Suprapubic skin (tissue), 4 donors: ENCODE data around the gene ZACN. TPM values are rescaled to one million over a fixed set of nuclear protein-coding genes. Genes with fewer than 3 reads are reported as not detected.

ENCODE experiments used
- DNase-seq, 2 donors: peaks; one replicate each; pipeline ENCODE4 v3.0.0-alpha.2; 2019; ENCODE audit warnings: low spot score in 2 of 2
- H3K27ac ChIP-seq: fragments of 200-600 bp; sonication (generic); one replicate; pipeline ENCODE4 v1.5.1; 2019
- H3K27me3 ChIP-seq: fragments of 200-600 bp; sonication (generic); one replicate; pipeline ENCODE4 v1.5.1; 2019
- H3K36me3 ChIP-seq: fragments of 200-600 bp; sonication (generic); one replicate; pipeline ENCODE4 v1.5.1; 2019
- H3K4me1 ChIP-seq: fragments of 200-600 bp; sonication (generic); one replicate; pipeline ENCODE4 v1.5.1; 2019
- H3K4me3 ChIP-seq: fragments of 200-600 bp; sonication (generic); one replicate; pipeline ENCODE4 v1.5.1; 2019; ENCODE audit warnings: mild to moderate bottlenecking
- H3K9me3 ChIP-seq: fragments of 200-600 bp; sonication (generic); one replicate; pipeline ENCODE4 v1.5.1; 2019
- EP300 ChIP-seq: sonication (generic); formaldehyde crosslinking; IDR thresholded peaks from one replicate; pipeline ENCODE4 v1.6.1; 2017; ENCODE audit warnings: antibody characterized with exemption
- POLR2A ChIP-seq, 2 donors: fragments of 450-650 bp; IDR thresholded peaks; one replicate each; pipeline ENCODE4 v1.6.1; 2017; ENCODE audit warnings: antibody characterized with exemption in 2 of 2, mild to moderate bottlenecking in 2 of 2, moderate library complexity in 2 of 2
- POLR2AphosphoS5 ChIP-seq, 3 donors: sonication (generic); formaldehyde crosslinking; IDR thresholded peaks; one replicate each; pipeline ENCODE4 v1.6.1; 2017; ENCODE audit warnings: antibody characterized with exemption in 3 of 3
- WGBS: methylation state at CpG from one replicate; pipeline ENCODE4 v1.1.5; 2018; 5-methylcytosine and 5-hydroxymethylcytosine counted together
- total RNA-seq, 4 donors: library from RNA; depleted of rRNA; stranded (reverse); fragments of >200 nt; gene quantifications; one replicate each; pipeline ENCODE4 v1.1.0, GENCODE V29; 2016
- TF ChIP-seq, protein P1 (sequence below), 2 donors: fragments of 200-600 bp in 1 of 2; fragments of 450-650 bp in 1 of 2; sonication (generic) in 1 of 2; IDR thresholded peaks; one replicate each; pipeline ENCODE4 v1.5.1; 2016 to 2019; ENCODE audit warnings: antibody characterized with exemption in 2 of 2, mild to moderate bottlenecking in 1 of 2, moderate library complexity in 1 of 2

ZACN gene
- total RNA-seq, 4 donors from 2014 or later = not detected

DNA sequence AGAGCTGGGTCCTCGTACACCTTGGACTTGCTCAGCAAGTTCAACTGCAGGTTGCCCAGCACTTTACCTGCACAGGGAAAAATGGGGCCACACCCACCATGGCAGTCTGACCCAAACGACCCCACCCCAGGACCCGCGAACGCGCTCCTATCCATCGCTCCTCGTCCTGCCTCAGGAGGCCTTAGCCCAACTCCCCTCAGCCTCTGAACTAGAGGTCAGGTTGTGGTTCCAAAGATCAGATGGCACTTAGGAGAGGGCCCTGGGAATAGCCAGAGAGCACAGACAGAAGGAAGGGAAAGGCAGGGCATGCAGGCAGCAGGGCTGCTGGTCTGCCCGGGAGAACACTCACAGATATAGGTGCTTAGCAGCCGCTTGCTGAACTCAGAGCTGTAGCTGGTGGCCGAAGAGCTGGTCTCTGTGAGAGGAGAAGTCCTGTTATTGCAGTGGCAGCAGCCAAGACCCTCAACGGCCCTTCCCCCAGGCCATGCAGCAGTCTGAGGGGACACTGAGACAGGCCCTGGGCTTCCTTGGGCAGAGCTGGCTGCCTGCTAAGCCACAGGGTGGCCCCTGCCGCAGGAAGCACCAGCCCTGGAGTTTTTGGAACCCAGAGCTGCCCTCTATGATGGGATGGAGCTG is 6.9 kb downstream of the ZACN start:
- Histone ChIP-seq H3K27me3 (no peaks in the 10 kb centered on the region), H3K9me3 (no peaks in the 10 kb centered on the region), H3K4me3 (no peak overlapping the region), H3K4me1 (no peaks in the 10 kb centered on the region), H3K27ac (no peak overlapping the region), H3K36me3 (peaks cover 86% of the 10 kb centered on the region)
- WGBS = 92% methylated on average over 2 of the region's 13 CpGs
- DNase-seq = no peak
- TF ChIP-seq, protein P1, sequence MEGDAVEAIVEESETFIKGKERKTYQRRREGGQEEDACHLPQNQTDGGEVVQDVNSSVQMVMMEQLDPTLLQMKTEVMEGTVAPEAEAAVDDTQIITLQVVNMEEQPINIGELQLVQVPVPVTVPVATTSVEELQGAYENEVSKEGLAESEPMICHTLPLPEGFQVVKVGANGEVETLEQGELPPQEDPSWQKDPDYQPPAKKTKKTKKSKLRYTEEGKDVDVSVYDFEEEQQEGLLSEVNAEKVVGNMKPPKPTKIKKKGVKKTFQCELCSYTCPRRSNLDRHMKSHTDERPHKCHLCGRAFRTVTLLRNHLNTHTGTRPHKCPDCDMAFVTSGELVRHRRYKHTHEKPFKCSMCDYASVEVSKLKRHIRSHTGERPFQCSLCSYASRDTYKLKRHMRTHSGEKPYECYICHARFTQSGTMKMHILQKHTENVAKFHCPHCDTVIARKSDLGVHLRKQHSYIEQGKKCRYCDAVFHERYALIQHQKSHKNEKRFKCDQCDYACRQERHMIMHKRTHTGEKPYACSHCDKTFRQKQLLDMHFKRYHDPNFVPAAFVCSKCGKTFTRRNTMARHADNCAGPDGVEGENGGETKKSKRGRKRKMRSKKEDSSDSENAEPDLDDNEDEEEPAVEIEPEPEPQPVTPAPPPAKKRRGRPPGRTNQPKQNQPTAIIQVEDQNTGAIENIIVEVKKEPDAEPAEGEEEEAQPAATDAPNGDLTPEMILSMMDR (IDR thresholded peaks at IDR 0.05) = no peak
- TF ChIP-seq EP300 (no peak), POLR2AphosphoS5 (IDR thresholded peaks at IDR 0.05) (no peak), POLR2A (IDR thresholded peaks at IDR 0.05) (no peak)

DNA sequence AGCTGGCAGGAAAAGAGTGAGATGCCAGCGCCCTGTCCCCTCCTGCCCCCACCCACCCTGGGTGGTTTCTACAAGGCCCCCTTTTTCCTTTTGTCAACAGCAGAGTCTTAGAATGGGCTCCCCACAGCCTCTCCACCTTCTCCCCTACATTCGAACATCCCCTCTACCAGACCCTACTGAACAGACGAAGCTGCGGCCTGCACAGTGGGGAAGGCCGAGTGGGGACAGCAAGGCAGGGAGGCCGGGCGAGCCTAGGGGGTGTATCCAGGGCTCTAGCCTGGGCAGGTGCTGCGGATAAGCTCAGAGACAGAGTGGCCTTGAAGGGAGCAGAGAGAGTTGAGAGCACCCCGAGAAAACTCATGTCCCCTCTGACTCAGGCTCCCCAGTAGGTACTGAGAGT is 7.4 kb downstream of the ZACN start:
- Histone ChIP-seq H3K27ac (no peak overlapping the region), H3K27me3 (no peaks in the 10 kb centered on the region), H3K4me1 (no peaks in the 10 kb centered on the region), H3K4me3 (no peak overlapping the region), H3K36me3 (peaks cover 90% of the 10 kb centered on the region), H3K9me3 (no peaks in the 10 kb centered on the region)
- no peak for DNase-seq
- WGBS = 96% methylated on average over 9 of the region's 9 CpGs
- TF ChIP-seq, protein P1 (IDR thresholded peaks at IDR 0.05) = no peak
- TF ChIP-seq POLR2AphosphoS5 (IDR thresholded peaks at IDR 0.05) (no peak), EP300 (no peak), POLR2A (IDR thresholded peaks at IDR 0.05) (no peak)

DNA sequence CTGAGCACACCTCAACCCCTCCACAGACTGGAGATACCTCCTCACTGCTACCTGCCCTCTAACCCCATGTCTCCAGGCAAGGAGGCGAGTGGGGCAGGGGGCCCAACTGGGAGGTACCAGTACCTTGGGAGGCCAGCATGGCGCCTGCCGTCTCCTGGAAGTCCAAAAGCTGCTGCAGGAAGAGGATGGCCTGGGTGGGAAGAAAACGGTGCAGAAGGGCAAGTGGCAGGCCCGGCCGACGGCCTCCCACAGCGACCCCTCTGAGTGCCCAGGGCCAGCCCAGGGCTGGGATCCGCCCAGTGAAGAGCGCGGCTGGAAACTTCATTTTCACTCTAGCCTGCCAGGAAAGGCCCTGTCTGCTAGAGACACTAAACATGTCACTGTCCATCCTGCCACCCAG is 8.5 kb downstream of the ZACN start:
- peaks cover 98% of the 10 kb centered on the region for H3K36me3 ChIP-seq

DNA sequence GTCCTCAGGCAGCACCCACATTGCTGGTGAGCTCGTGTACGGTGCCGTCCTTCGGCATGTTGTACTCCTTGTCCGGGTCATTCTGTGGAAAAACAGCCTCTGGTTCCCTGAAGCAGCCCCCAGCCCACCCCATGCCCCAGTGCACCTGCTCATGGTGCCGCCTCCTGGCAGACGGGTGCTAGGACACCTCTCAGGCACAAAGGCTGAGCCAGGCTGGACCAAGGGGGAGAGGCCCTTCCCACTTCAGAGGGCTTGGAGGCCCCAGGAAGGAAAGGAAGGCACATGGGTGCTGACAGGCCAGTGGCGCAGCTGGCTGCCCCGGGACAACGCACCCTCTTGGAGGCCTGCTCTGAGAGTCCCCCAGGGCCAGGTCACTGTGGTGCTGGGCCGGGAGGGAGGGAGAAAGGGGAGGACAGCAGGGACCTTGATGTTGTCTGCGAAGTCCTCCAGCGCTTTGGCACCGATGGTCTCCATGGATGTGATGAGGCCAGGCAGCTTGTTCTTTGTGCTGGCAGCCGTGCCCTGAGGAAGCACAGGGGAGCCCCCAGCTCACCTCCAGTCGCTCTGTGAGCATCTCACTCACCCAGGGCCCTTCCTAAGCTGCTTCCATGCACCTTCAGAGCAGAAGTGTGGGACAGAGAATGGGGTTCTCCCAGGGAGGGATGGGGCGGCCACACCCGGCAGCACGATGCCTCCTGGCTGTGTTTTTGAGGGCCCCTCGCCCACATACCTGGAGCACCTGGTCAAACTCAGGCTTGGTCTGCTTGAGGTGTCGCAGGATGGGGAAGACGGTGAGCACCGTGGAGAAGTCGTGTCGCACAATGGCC is 9.3 kb downstream of the ZACN start:
- Histone ChIP-seq H3K36me3 (peaks cover 98% of the 10 kb centered on the region), H3K27ac (no peak overlapping the region), H3K4me3 (no peak overlapping the region), H3K9me3 (no peaks in the 10 kb centered on the region), H3K4me1 (no peaks in the 10 kb centered on the region), H3K27me3 (no peaks in the 10 kb centered on the region)
- TF ChIP-seq, protein P1 (IDR thresholded peaks at IDR 0.05) = no peak
- TF ChIP-seq POLR2AphosphoS5 (IDR thresholded peaks at IDR 0.05) = no peak
- TF ChIP-seq EP300 = no peak
- WGBS = 90% methylated on average over 2 of the region's 25 CpGs
- no peak for DNase-seq

More for the DNA sequence above, 8.5 kb downstream of the ZACN start:
- Histone ChIP-seq H3K4me1 (no peaks in the 10 kb centered on the region), H3K4me3 (no peak overlapping the region), H3K27me3 (no peaks in the 10 kb centered on the region), H3K9me3 (no peaks in the 10 kb centered on the region), H3K27ac (no peak overlapping the region)
- TF ChIP-seq EP300 = no peak
- TF ChIP-seq POLR2AphosphoS5 (IDR thresholded peaks at IDR 0.05) = no peak
- TF ChIP-seq POLR2A (IDR thresholded peaks at IDR 0.05) = no peak
- TF ChIP-seq, protein P1 (IDR thresholded peaks at IDR 0.05) = no peak
- no peak for DNase-seq
- 80% methylated on average over 8 of the region's 11 CpGs for WGBS

DNA sequence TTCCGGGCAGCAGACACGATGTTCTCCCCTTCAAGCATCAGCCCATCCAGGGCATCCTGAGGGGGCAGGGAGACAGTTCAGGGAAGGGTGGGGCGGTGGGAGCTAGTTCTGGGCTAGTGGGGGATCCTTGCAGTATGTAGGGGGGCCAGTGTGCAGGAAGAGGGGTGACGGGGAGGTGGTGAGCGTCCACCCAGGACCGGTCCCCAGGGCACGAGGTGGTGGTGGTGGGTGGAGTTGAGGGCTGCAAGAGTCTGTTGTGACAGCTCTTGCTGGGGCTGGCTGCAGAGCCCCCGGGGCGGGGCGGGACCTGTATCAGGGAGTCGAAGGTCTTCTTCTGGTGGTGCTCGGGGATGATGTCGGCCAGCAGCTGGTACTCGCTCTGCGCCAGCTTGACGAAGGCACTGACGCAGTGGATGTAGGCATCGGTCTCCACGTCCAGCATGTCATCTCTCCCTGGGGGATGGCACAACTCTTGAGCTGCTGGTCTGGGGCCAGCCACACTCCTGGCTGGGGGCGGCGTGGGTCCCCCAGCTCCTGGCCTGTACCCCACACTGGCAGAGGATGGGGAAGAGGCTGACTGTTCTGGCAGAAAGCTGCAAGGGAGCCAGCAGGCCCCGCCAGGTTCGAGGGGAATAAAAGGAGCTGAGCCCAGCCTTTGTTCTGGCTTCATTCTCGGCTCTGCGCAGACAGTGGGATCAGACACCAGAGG is 10.0 kb downstream of the ZACN start:
- Histone ChIP-seq H3K4me3 (no peak overlapping the region), H3K36me3 (peaks cover 98% of the 10 kb centered on the region), H3K27me3 (no peaks in the 10 kb centered on the region), H3K9me3 (no peaks in the 10 kb centered on the region), H3K27ac (no peak overlapping the region), H3K4me1 (no peaks in the 10 kb centered on the region)
- DNase-seq = no peak
- 92% methylated on average over 7 of the region's 25 CpGs for WGBS
- no peak for TF ChIP-seq POLR2A (IDR thresholded peaks at IDR 0.05)
